HT1080 (cell line): ENCODE data around the gene ATP5PF. TPM values are rescaled to one million over a fixed set of nuclear protein-coding genes. Genes with fewer than 3 reads are reported as not detected.

Source experiments
- total RNA-seq: library from RNA; depleted of rRNA; stranded (reverse); fragments of >200 nt; shearing (Covaris generic); gene quantifications from 2 replicates; pipeline ENCODE4 v1.2.3, GENCODE V29; 2014; rRNA removed

ATP5PF gene
- total RNA-seq, 1 experiment from 2014 or later, result 167 TPM

Other genes with a start within 250 kb of the ATP5PF start
- 51.9 and 53.4 TPM in 2 replicates for gene MRPL39, start 127.4 kb downstream of the ATP5PF start, total RNA-seq
- 0.08 TPM in 1 of 2 replicates, not detected in the other for gene JAM2, start 95.6 kb downstream of the ATP5PF start, total RNA-seq
- 19.6 and 19.7 TPM in 2 replicates for gene GABPA, start 68 bp upstream of the ATP5PF start, total RNA-seq